OCI-LY7 (cell line): ENCODE results near the gene RNGTT. TPM values are rescaled to one million over a fixed set of nuclear protein-coding genes. Genes with fewer than 3 reads are reported as not detected.

ENCODE experiments used
- BruUV-seq: library from RNA; stranded (reverse); fragments of 400-500 nt; replicated peaks from 2 replicates; lab custom pipeline; 2021; lab: Mats Ljungman, UMichigan
- CTCF ChIA-PET: fragments of 300-600 bp; sonication (Branson Sonifier 250); formaldehyde crosslinking; loops from one replicate; lab custom pipeline; 2022; ENCODE audit warnings: antibody characterized with exemption; ENCODE audit not compliant: unreplicated experiment; lab: Charles Lee
- POLR2A ChIA-PET: fragments of 300-600 bp; sonication (Branson Sonifier 250); formaldehyde crosslinking; loops from one replicate; lab custom pipeline; 2022; ENCODE audit warnings: antibody characterized with exemption; lab: Charles Lee
- DNase-seq: peaks from one replicate; pipeline ENCODE4 v3.0.0-alpha.2; 2015; ENCODE audit warnings: low spot score
- H2AFZ ChIP-seq: fragments of 200-600 bp; sonication (generic), shearing (Covaris generic); 2 replicates; pipeline ENCODE4 v1.6.1; 2014; ENCODE audit warnings: mild to moderate bottlenecking, antibody characterized with exemption, low read length, moderate library complexity
- H3K27ac ChIP-seq: fragments of 200-600 bp; sonication (generic); 2 replicates; pipeline ENCODE4 v1.5.1; 2014; ENCODE audit warnings: mixed run types, low read depth, mild to moderate bottlenecking, moderate library complexity, low read length, inconsistent platforms; ENCODE audit not compliant: poor library complexity, severe bottlenecking
- H3K36me3 ChIP-seq: fragments of 200-600 bp; sonication (generic); 2 replicates; pipeline ENCODE4 v1.6.1; 2014; ENCODE audit warnings: mild to moderate bottlenecking, antibody characterized with exemption, low read length, moderate library complexity, mixed read lengths; ENCODE audit not compliant: insufficient read depth
- H3K4me1 ChIP-seq: fragments of 200-600 bp; sonication (generic); 2 replicates; pipeline ENCODE4 v1.5.1; 2014; ENCODE audit warnings: mild to moderate bottlenecking, low read length; ENCODE audit not compliant: insufficient read depth, poor library complexity, severe bottlenecking
- H3K4me2 ChIP-seq: fragments of 200-600 bp; sonication (generic); 2 replicates; pipeline ENCODE4 v1.6.1; 2014; ENCODE audit warnings: mild to moderate bottlenecking, low read length
- H3K4me3 ChIP-seq: fragments of 200-600 bp; sonication (generic); 2 replicates; pipeline ENCODE4 v1.5.1; 2014; ENCODE audit warnings: mild to moderate bottlenecking, low read depth, low read length; ENCODE audit not compliant: poor library complexity, severe bottlenecking
- H3K79me2 ChIP-seq: fragments of 200-600 bp; sonication (generic); 2 replicates; pipeline ENCODE4 v1.6.1; 2016; ENCODE audit warnings: low read depth, mild to moderate bottlenecking, low read length, moderate library complexity, mixed read lengths; ENCODE audit not compliant: insufficient read depth
- H3K9me2 ChIP-seq: fragments of 200-600 bp; sonication (generic); 2 replicates; pipeline ENCODE4 v1.6.1; 2016; ENCODE audit warnings: mild to moderate bottlenecking, low read length, mixed read lengths; ENCODE audit not compliant: insufficient read depth
- H3K9me3 ChIP-seq: fragments of 200-600 bp; sonication (generic); 2 replicates; pipeline ENCODE4 v1.6.1; 2014; ENCODE audit warnings: mild to moderate bottlenecking, mixed run types, low read length, mixed read lengths
- H4K20me1 ChIP-seq: fragments of 200-600 bp; sonication (generic); 2 replicates; pipeline ENCODE4 v1.6.1; 2014; ENCODE audit warnings: mild to moderate bottlenecking, antibody characterized with exemption, low read length, moderate library complexity, mixed read lengths; ENCODE audit not compliant: insufficient read depth
- CTCF ChIP-seq: fragments of 200-600 bp; sonication (generic); conservative IDR thresholded peaks from 2 replicates; pipeline ENCODE4 v1.5.1; 2014; ENCODE audit warnings: mild to moderate bottlenecking, antibody characterized with exemption, low read length, moderate library complexity, mixed read lengths
- EZH2phosphoT487 ChIP-seq: fragments of 200-600 bp; sonication (generic); IDR thresholded peaks from 2 replicates; pipeline ENCODE4 v1.6.1; 2018; ENCODE audit warnings: low read depth, borderline replicate concordance, mild to moderate bottlenecking, mixed run types, antibody characterized with exemption, low read length, moderate library complexity, mixed read lengths
- intact Hi-C: fragments of 100-400 bp; cut with micrococcal nuclease; formaldehyde crosslinking; loops from one replicate; pipeline ENCODE4 v1.10.0; 2022; ENCODE audit not compliant: unreplicated experiment
- total RNA-seq, 2 experiments: library from RNA; depleted of rRNA in 1 of 2; stranded (reverse); fragments of >200 nt in 1 of 2; shearing (Covaris generic) in 1 of 2; gene quantifications; 2 replicates each; pipeline ENCODE4 v1.2.3, GENCODE V29; 2014 to 2022

The RNGTT gene
- total RNA-seq, 2 experiments from 2014 or later = 38.2 to 41.7 TPM

GRCh38 chr6:88662163-88662580 is 301.2 kb downstream of the RNGTT start:
- H3K4me1 ChIP-seq = no peaks in the 10 kb centered on the region
- intact Hi-C loops = no loop called here
- no peak overlapping the region for H3K27ac ChIP-seq
- H3K9me3 ChIP-seq = peaks cover 30% of the 10 kb centered on the region
- ChIA-PET CTCF (no interaction called here), POLR2A (no interaction called here)
- DNase-seq = no peak
- no peak overlapping the region for H3K4me3 ChIP-seq
- BruUV-seq = no TSS peak
- no peak overlapping the region for H2AFZ ChIP-seq
- H3K4me2 ChIP-seq = no peak overlapping the region
- H3K36me3 ChIP-seq = peaks cover 18% of the 10 kb centered on the region
- no peaks in the 10 kb centered on the region for H3K9me2 ChIP-seq
- no peaks in the 10 kb centered on the region for H3K79me2 ChIP-seq
- TF ChIP-seq CTCF = no peak
- no peak for TF ChIP-seq EZH2phosphoT487
- no peaks in the 10 kb centered on the region for H4K20me1 ChIP-seq

DNA sequence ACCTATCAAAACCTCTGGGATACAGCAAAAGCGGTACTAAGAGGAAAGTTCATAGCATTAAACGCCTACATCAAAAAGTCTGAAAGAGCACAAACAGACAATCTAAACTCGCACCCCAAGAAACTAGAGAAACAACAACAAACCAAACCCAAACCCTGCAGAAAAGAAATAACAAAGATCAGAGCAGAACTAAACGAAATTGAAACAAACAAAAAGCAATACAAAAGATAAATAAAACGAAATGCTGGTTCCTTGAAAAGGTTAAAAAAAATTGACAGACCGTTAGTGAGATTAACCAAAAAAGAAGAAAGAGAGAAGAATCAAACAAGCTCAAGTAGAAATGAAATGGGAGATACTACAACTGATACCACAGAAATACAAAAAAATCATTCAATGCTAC is 302.3 kb downstream of the RNGTT start:
- Histone ChIP-seq H3K79me2 (no peaks in the 10 kb centered on the region), H3K9me3 (peaks cover 30% of the 10 kb centered on the region), H3K36me3 (peaks cover 18% of the 10 kb centered on the region), H3K27ac (no peak overlapping the region), H2AFZ (no peak overlapping the region), H3K9me2 (no peaks in the 10 kb centered on the region), H3K4me2 (no peak overlapping the region), H3K4me3 (no peak overlapping the region), H4K20me1 (no peaks in the 10 kb centered on the region), H3K4me1 (no peaks in the 10 kb centered on the region)
- intact Hi-C loops = no loop called here
- no TSS peak for BruUV-seq
- TF ChIP-seq EZH2phosphoT487 (no peak), CTCF (no peak)
- no peak for DNase-seq
- ChIA-PET POLR2A (no interaction called here), CTCF (no interaction called here)

DNA sequence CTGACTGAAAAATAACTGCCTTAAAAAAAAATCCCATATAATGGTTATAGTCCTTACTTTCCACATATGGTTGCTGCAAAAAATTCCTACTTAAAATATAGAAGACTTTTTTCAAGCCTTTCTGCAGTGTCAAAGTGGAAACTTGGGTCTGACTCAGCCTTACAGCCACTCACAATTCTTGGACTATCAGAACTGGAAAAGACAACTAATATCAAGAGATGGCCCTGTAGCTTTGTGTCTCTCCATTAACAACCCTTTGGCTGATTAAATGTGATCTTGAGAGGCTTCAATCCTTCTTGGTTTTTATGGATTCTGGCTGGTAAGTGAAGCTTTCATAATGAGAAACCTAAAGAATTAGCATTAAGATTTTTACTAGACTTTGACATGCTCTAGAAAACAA is 307.8 kb downstream of the RNGTT start:
- no peak overlapping the region for H3K27ac ChIP-seq
- no peaks in the 10 kb centered on the region for H3K79me2 ChIP-seq
- intact Hi-C loops = no loop called here
- peaks cover 12% of the 10 kb centered on the region; the same call in 1 of the 2 replicates for H3K36me3 ChIP-seq
- H4K20me1 ChIP-seq = no peaks in the 10 kb centered on the region
- no peak overlapping the region for H2AFZ ChIP-seq
- H3K9me3 ChIP-seq = peaks cover 16% of the 10 kb centered on the region; the same call in 1 of the 2 replicates
- ChIA-PET POLR2A (interaction anchor here (0.7 kb wide), 1 partner anchor 14 kb away, joined by 3 read pairs; no protein-coding TSS in a partner anchor), CTCF (no interaction called here)
- H3K4me3 ChIP-seq = no peak overlapping the region
- DNase-seq = no peak
- BruUV-seq = no TSS peak
- no peak overlapping the region for H3K4me2 ChIP-seq
- TF ChIP-seq CTCF = no peak
- no peak for TF ChIP-seq EZH2phosphoT487
- peaks cover 9% of the 10 kb centered on the region for H3K4me1 ChIP-seq
- no peaks in the 10 kb centered on the region for H3K9me2 ChIP-seq
